GM15510 (cell line): Measurements from ENCODE around the gene TCF7L1.

Source experiments
- POLR2A ChIP-seq: IDR thresholded peaks from 3 replicates; pipeline ENCODE4 v1.6.1; 2011; ENCODE audit warnings: borderline replicate concordance; ENCODE audit not compliant: insufficient read length; ENCODE audit errors: extremely low read depth

The TCF7L1 gene

GRCh38 chr2:85277416-85278158 lies 144.4 kb downstream of the TCF7L1 start:
- no peak for TF ChIP-seq POLR2A

DNA sequence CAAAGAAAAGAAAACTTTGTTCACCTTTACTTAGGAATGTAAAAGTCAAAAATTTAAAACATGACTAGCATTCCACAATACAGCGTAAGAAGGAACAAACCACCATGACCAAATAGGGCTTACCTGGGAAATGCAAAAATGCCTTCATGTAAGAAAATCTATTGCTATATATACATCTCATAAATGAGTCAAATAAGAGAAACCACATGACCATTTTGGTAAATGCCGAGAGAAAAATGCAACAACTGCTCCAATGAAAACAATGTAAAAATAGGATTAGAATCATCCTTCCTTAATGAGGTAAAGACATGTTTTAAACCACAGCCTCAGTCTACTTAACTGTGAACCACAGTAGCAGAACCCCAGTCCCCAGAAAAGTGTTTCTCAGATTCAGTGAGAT lies 145.2 kb downstream of the TCF7L1 start:
- TF ChIP-seq POLR2A = no peak

- no peak for TF ChIP-seq POLR2A
Measured at GRCh38 chr2:85281553-85281952, 148.4 kb downstream of the TCF7L1 start.

GRCh38 chr2:85282914-85283313 lies 149.7 kb downstream of the TCF7L1 start:
- TF ChIP-seq POLR2A = no peak

- no peak for TF ChIP-seq POLR2A
Measured at GRCh38 chr2:85283641-85284040, 150.4 kb downstream of the TCF7L1 start.

DNA sequence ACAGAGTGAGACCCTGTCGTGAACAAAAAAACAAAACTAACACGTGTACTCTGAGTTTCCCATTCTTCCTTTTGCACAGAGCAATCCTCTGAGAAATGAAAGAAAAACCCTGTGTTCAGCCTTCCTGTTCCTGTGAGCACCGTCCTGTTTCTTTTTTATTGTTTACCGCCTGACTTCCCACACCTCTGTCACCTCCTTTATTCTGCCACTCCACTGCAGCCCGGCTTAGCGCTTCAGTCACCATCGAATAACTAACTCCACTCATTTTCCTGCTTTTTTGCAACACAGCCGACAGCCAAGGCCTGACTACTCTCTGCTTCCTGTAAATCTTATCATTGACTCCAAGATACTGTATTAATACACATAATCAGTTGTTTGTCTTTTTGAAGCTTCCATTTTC lies 153.7 kb downstream of the TCF7L1 start:
- no peak for TF ChIP-seq POLR2A

DNA sequence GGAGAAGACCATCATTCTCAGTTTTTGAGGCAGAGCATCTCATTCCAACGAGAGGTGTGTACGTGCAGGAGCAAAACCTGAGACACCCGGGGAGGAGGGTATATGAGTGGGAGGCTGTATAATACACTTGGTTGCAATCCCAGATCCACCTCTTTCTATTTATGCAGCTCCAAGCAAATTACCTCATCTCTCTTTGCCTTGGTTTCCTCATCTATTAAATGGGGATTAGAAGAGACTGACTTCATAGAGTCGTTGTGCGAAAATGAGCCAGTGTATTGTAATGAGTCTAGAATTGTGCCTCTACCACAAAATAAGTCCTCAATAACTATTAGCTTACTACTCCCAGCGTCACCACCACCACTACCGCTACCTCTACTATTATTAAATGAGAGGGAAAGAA lies 154.5 kb downstream of the TCF7L1 start:
- no peak for TF ChIP-seq POLR2A

GRCh38 chr2:85288244-85288725 lies 155.1 kb downstream of the TCF7L1 start:
- TF ChIP-seq POLR2A = no peak

DNA sequence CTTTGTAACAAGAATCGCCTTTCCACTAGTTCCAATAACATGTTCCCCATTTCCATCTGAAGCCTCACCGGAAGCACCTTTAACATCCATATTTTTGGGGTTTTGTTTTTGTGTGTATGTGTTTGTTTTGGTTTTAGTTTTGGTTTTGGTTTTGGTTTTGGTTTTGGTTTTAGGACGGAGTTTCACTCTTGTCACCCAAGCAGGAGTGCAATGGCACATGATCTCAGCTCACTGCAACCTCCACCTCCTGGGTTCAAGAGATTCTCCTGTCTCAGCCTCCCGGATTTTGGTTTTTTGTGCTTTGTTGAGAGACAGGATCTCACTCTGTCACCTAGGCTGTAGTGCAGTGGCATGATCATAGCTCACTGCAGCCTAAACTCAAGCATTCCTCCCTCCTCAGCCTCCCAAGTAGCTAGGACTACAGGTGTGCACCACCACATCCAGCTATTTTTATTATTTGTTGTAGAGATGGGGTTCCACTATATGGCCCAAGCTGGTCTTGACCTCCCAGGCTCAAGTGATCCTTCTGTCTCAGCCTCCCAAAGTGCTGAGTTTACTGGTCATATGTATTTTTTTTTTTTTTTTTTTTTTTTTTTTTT lies 158.3 kb downstream of the TCF7L1 start:
- no peak for TF ChIP-seq POLR2A

DNA sequence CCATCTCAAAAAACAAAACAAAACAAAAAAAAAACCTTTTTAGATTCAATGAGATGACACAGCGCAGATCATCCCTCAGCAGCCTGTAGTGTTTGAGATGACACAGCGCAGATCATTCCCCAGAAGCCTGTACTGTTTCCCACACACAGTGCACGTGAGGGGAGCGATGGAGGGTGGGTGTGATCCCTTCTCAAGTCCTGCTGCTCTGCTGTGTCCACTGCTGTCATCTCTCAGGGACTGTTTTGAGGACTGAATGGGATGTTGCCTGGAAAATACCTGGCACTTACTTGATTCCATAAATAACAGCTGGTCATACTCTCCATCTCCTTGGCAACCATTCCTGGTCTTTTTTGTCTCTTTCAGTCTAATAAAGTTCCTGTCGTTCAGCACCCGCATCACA lies 168.9 kb downstream of the TCF7L1 start:
- TF ChIP-seq POLR2A = no peak

- no peak for TF ChIP-seq POLR2A
Measured at GRCh38 chr2:85303780-85304531, 170.8 kb downstream of the TCF7L1 start.

DNA sequence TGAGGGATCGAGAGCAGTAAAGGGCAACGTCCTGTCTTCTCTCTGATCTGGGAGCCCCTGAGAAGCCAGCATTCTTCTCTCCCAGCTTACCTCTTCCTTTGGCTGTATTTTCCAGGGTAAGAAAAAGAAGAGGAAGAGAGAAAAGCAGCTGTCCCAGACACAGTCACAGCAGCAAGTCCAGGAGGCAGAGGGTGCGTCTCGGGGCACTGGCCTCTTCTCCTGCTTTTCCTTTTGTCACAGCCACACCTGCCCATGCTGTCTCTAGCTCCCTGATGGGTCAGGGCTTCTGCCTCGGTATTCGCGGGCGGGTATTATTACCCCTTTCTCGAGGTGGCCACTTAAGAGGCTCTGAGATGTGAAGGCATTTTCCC lies 174.3 kb downstream of the TCF7L1 start:
- no peak for TF ChIP-seq POLR2A

GRCh38 chr2:85308201-85308600 lies 175.0 kb downstream of the TCF7L1 start:
- no peak for TF ChIP-seq POLR2A

DNA sequence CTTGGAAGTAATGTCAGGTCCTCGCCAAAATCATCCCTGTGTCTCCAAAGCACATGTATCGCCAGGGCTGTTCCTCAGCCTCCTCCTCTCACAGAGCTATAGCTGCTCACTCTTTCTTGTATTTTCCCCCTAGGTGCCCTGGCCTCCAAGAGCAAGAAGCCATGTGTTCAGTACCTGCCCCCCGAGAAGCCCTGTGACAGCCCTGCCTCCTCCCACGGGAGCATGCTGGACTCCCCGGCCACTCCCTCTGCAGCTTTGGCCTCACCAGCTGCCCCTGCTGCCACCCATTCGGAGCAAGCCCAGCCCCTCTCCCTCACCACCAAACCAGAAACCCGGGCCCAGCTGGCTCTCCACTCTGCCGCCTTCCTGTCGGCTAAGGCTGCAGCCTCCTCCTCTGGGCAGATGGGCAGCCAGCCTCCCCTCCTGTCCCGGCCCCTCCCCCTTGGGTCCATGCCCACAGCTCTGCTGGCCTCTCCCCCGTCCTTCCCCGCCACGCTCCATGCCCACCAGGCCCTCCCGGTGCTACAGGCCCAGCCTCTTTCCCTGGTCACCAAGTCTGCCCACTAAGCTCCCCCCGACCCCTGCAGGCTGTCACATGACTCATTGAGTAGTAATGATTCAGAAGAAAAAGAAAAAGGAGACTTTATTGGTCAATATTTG lies 175.8 kb downstream of the TCF7L1 start:
- no peak for TF ChIP-seq POLR2A

- TF ChIP-seq POLR2A = no peak
Measured at GRCh38 chr2:85309699-85310321, 176.6 kb downstream of the TCF7L1 start.
